Measurements from ENCODE around the gene POLR1E.

DNA sequence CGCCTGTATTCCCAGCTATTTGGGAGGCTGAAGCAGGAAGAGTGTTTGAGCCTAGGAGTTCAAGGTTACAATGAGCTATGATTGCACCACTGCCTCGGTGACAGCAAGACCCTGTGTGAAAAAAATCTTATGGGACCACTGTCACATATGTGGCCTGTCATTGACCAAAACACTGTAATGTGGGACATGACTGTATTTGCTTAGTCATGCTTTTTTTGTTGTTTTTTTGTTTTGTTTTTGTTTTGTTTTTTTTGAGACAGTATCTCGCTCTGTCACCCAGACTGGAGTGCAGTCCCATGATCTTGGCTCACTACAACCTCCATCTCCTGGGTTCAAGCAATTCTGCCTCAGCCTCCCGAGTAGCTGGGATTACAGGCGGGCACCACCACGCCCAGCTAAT, 13.5 kb downstream of the POLR1E start:
- TF ChIP-seq TAF1 (IDR thresholded peaks at IDR 0.05; ENCODE audit: borderline replicate concordance, low read depth, low read length) (no peak), POLR2A (IDR thresholded peaks at IDR 0.05; ENCODE audit: low read depth, low read length) (no peak)

Measured in GM12892 (cell line).